Skeletal muscle satellite cell (primary cell): ENCODE measurements around the gene TLCD4.
"Not testable (repeated sequence)": the region's sequence is repeated elsewhere in the genome, so short reads cannot be mapped to it uniquely, and the experiment has no call there.

Experiments used
- H3K27me3 ChIP-seq: 2 replicates; pipeline ENCODE4 v1.7.0; 2013; ENCODE audit warnings: low read length; ENCODE audit not compliant: control insufficient read depth, insufficient read depth
- H3K36me3 ChIP-seq: 2 replicates; pipeline ENCODE4 v1.7.0; 2013; ENCODE audit warnings: mild to moderate bottlenecking, control low read depth, low read length; ENCODE audit not compliant: insufficient read depth
- H3K4me1 ChIP-seq: 2 replicates; pipeline ENCODE4 v1.7.0; 2013; ENCODE audit warnings: low read length; ENCODE audit not compliant: control insufficient read depth, insufficient read depth
- H3K4me2 ChIP-seq: 2 replicates; pipeline ENCODE4 v1.7.0; 2013; ENCODE audit warnings: mild to moderate bottlenecking, low read length
- H3K4me3 ChIP-seq: 2 replicates; pipeline ENCODE4 v1.7.0; 2013; ENCODE audit warnings: low read length
- H3K9ac ChIP-seq: 2 replicates; pipeline ENCODE4 v1.7.0; 2013; ENCODE audit warnings: mild to moderate bottlenecking, low read depth, low read length, moderate library complexity
- H3K9me3 ChIP-seq: replicated peaks from 2 replicates; pipeline ENCODE4 v1.7.0; 2013; ENCODE audit warnings: mild to moderate bottlenecking, control low read depth, low read length

The TLCD4 gene

GRCh38 chr1:95124342-95124741 lies 7.2 kb downstream of the TLCD4 start:
- Histone ChIP-seq H3K27me3 (peaks cover 19% of the 10 kb centered on the region), H3K4me1 (no peaks in the 10 kb centered on the region), H3K9ac (no peak overlapping the region), H3K4me2 (no peak overlapping the region), H3K4me3 (no peak overlapping the region), H3K9me3 (no peaks in the 10 kb centered on the region), H3K36me3 (no peaks in the 10 kb centered on the region)

DNA sequence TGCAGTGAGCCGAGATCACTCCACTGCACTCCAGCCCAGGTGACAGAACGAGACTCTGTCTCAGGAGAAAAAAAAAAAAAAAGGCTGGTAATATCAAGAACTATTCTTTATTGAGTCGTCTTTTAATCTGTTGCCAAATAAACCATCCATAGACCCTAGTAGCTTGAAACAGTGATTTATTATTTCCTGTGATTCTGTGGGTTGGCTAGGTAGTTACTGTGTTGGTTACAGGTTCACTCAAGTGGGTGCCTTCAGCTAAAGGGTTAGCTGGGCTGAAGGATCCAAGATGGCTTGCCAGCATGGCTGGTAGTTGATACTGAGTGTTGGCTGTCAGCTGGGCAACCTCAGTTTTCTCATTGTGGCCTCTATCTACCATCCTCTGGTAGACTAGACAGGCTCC lies 9.2 kb downstream of the TLCD4 start:
- Histone ChIP-seq H3K4me1 (no peaks in the 10 kb centered on the region), H3K4me2 (no peak overlapping the region), H3K9ac (no peak overlapping the region), H3K36me3 (no peaks in the 10 kb centered on the region), H3K4me3 (no peak overlapping the region), H3K9me3 (no peaks in the 10 kb centered on the region), H3K27me3 (no peaks in the 10 kb centered on the region)

- Histone ChIP-seq H3K36me3 (no peaks in the 10 kb centered on the region), H3K9me3 (no peaks in the 10 kb centered on the region), H3K4me2 (no peak overlapping the region), H3K4me1 (no peaks in the 10 kb centered on the region), H3K9ac (no peak overlapping the region), H3K27me3 (no peaks in the 10 kb centered on the region), H3K4me3 (no peak overlapping the region)
Measured at GRCh38 chr1:95126846-95127245, 9.7 kb downstream of the TLCD4 start.

DNA sequence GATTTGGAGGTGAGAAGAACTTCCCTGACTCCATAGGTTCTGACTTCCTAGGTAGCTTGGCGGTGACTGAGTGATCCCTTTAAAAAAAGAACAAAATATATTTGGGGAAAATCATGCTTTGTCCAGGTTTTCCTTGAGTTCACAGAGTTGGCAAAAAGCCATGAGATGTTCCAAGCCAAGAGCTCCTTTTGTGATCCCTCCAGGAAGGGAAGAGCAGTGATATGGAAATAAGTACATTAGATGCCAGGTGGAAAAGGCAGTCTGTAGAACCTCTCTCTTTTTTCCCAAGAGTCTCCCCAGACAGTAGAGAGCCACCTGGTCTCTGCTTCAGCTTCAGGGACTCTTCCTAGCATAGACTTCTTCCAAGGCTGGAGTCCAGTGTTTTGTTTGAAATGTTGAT lies 10.2 kb downstream of the TLCD4 start:
- H3K9me3 ChIP-seq: no peaks in the 10 kb centered on the region
- H3K9ac ChIP-seq: no peak overlapping the region
- no peaks in the 10 kb centered on the region for H3K27me3 ChIP-seq
- no peaks in the 10 kb centered on the region for H3K36me3 ChIP-seq
- H3K4me3 ChIP-seq: no peak overlapping the region
- H3K4me1 ChIP-seq: no peaks in the 10 kb centered on the region
- H3K4me2 ChIP-seq: no peak overlapping the region

DNA sequence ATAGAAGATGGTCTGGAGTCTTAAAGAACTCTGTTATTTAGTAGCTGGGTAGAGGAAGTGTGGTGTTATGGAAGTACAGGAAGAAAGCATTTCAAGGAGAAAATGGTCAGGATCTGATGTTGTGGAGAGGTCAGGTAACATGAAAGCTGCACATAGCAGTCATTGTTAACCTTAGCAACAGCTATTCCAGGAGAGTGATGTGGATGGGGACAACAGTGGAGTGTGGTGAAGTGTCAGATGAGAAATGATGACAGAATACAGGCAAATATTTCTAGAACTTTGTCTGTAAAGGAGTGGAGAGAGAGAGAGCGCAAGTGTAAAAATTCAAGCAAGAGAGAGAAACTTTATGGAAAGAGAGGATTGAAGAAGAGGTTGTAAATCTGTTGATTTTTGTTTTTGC lies 15.6 kb downstream of the TLCD4 start:
- Histone ChIP-seq H3K36me3 (no peaks in the 10 kb centered on the region), H3K4me2 (no peak overlapping the region), H3K4me3 (no peak overlapping the region), H3K27me3 (peaks cover 7% of the 10 kb centered on the region), H3K9me3 (no peaks in the 10 kb centered on the region), H3K4me1 (no peaks in the 10 kb centered on the region), H3K9ac (no peak overlapping the region)

DNA sequence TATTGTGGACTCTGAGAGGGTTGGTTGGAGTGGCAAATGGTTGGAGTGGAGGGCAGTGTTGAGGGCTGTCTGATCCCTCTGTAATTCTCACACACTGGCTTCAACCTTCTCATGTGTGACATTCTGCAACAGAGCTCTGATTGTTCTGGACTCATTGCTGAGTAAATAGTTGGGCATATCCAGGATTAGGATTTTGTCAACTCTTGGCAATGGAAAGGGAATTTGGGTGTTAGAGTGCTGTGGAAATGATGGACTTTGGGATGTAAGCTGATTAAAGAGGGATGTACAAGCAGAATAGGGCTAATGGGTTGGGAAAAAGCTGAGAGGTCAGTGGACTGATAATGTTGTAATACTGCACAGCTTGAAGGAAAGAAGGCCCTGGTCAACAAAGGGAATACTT lies 16.5 kb downstream of the TLCD4 start:
- Histone ChIP-seq H3K9me3 (no peaks in the 10 kb centered on the region), H3K36me3 (no peaks in the 10 kb centered on the region), H3K4me2 (no peak overlapping the region), H3K4me3 (no peak overlapping the region), H3K27me3 (peaks cover 7% of the 10 kb centered on the region), H3K4me1 (no peaks in the 10 kb centered on the region), H3K9ac (no peak overlapping the region)

DNA sequence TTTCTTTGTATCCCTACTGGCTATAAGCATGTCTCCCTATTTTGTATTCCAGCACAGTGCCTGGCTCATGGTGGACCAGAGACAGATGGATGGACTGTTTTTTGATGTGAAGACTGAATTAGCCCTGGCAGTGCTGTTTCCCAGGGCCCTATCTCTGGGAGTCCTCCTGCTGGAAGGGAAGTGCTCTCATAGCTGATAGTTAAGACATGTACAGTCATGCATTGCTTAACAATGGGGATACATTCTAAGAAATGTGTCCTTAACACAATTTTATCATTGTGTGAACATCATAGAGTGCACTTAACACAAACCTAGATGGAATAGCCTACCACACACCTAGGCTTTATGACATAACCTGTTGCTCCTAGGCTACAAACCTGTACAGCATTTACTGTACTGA lies 21.1 kb downstream of the TLCD4 start:
- Histone ChIP-seq H3K9me3 (no peaks in the 10 kb centered on the region), H3K36me3 (no peaks in the 10 kb centered on the region), H3K4me1 (no peaks in the 10 kb centered on the region), H3K27me3 (peaks cover 7% of the 10 kb centered on the region), H3K9ac (no peak overlapping the region), H3K4me3 (no peak overlapping the region), H3K4me2 (no peak overlapping the region)

DNA sequence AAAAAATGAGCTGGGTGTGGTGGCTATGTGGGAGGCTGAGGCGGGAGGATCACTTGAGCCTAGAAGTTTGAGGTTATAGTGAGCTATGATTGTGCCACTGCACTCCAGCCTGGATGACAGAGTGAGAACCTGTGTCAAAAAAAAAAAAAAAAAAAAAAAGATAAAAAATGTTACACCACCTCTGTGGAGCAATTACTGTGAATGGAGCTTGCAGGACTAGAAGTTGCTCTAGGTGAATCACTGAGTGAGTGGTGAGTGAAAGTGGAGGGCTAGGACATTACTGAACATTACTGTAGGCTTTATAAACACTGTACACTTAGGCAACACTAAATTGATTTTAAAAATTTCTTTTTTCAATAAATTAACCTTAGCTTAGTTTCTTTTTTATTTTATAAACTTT lies 21.9 kb downstream of the TLCD4 start:
- no peak overlapping the region for H3K4me2 ChIP-seq
- no peak overlapping the region for H3K9ac ChIP-seq
- H3K27me3 ChIP-seq: no peaks in the 10 kb centered on the region
- H3K36me3 ChIP-seq: no peaks in the 10 kb centered on the region
- H3K4me1 ChIP-seq: no peaks in the 10 kb centered on the region
- no peaks in the 10 kb centered on the region for H3K9me3 ChIP-seq
- H3K4me3 ChIP-seq: no peak overlapping the region

DNA sequence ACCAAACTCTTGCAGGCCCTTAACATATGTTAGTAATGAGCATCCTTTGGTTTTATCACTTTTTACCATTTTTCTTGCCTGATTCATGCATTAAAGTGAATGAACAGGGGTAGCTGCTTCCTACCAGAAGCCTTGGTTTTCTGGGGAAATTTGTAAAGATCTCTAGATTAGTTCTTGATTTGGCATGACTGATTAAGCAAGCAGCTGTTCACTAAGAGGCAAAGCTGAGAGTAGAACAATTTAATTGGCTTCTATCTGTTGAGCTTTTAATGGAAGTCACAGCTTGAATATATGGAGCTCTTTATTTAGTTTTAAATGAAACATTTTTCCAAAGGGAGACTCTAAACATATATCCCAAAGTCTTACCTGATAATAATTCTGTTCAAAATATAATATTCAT lies 23.6 kb downstream of the TLCD4 start:
- Histone ChIP-seq H3K4me3 (no peak overlapping the region), H3K9me3 (no peaks in the 10 kb centered on the region), H3K9ac (no peak overlapping the region), H3K4me2 (no peak overlapping the region), H3K4me1 (no peaks in the 10 kb centered on the region), H3K27me3 (no peaks in the 10 kb centered on the region), H3K36me3 (no peaks in the 10 kb centered on the region)

- Histone ChIP-seq H3K9me3 (no peaks in the 10 kb centered on the region), H3K27me3 (no peaks in the 10 kb centered on the region), H3K4me2 (no peak overlapping the region), H3K36me3 (no peaks in the 10 kb centered on the region), H3K4me1 (no peaks in the 10 kb centered on the region), H3K4me3 (no peak overlapping the region), H3K9ac (no peak overlapping the region)
Measured at GRCh38 chr1:95145493-95145892, 28.3 kb downstream of the TLCD4 start.

GRCh38 chr1:95146637-95147036 lies 29.5 kb downstream of the TLCD4 start:
- Histone ChIP-seq H3K36me3 (no peaks in the 10 kb centered on the region), H3K4me3 (no peak overlapping the region), H3K27me3 (no peaks in the 10 kb centered on the region), H3K4me1 (no peaks in the 10 kb centered on the region), H3K9ac (no peak overlapping the region), H3K9me3 (no peaks in the 10 kb centered on the region), H3K4me2 (no peak overlapping the region)

GRCh38 chr1:95154096-95154495 lies 36.9 kb downstream of the TLCD4 start:
- no peaks in the 10 kb centered on the region for H3K27me3 ChIP-seq
- no peak overlapping the region for H3K9ac ChIP-seq
- no peaks in the 10 kb centered on the region for H3K4me1 ChIP-seq
- no peak overlapping the region for H3K4me3 ChIP-seq
- no peaks in the 10 kb centered on the region for H3K9me3 ChIP-seq
- no peaks in the 10 kb centered on the region for H3K36me3 ChIP-seq
- H3K4me2 ChIP-seq: no peak overlapping the region

DNA sequence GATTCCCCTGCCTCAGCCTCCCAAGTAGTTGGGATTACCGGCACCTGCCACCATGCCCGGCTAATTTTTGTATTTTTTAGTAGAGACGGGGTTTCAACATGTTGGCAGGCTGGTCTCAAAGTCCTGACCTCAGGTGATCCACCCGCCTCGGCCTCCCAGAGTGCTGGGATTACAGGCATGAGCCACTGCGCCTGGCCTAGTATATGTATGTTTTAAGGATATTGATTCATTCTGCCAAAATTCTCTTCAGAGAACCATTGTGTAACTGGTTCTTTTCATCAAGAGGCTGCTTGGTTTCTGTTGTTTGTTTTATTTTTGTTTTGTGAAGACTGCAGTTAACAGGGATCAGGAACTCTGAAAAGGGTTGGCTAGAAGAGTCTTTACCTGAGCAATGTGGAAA lies 48.4 kb downstream of the TLCD4 start:
- H3K4me1 ChIP-seq, H3K4me2 ChIP-seq, H3K9ac ChIP-seq, H3K27me3 ChIP-seq, H3K9me3 ChIP-seq, H3K4me3 ChIP-seq, H3K36me3 ChIP-seq: not testable (repeated sequence)
